ENCODE results near the gene FOXJ3. TPM values are rescaled to one million over a fixed set of nuclear protein-coding genes. Genes with fewer than 3 reads are reported as not detected.

FOXJ3 gene
- total and polyA plus RNA-seq, 9 donors, result 18.7 to 59.0 (median 49.4) TPM

GRCh38 chr1:42359466-42359865 is 24.4 kb upstream of the FOXJ3 start:
- Histone ChIP-seq H3K4me3 (no peak overlapping the region), H3K36me3 (no peaks in the 10 kb centered on the region), H3K27me3 (no peaks in the 10 kb centered on the region), H3K4me1 (ENCODE audit: insufficient read depth) (no peaks in the 10 kb centered on the region), H3K27ac (no peak overlapping the region), H3K9me3 (no peaks in the 10 kb centered on the region)
- DNase-seq, result no peak
- no peak for TF ChIP-seq CTCF (IDR thresholded peaks at IDR 0.05)
- no peak for TF ChIP-seq POLR2A (IDR thresholded peaks at IDR 0.05)
- no peak for TF ChIP-seq EP300 (IDR thresholded peaks at IDR 0.05)
- intact Hi-C loops (cut with DNase I), result no loop called here
- WGBS, 3 donors, result 57 to 86% (median 75%) methylated on average over 1 of the region's 1 CpG

- H3K4me1 ChIP-seq (ENCODE audit: insufficient read depth), result no peaks in the 10 kb centered on the region
- intact Hi-C loops (cut with DNase I), result no loop called here
- TF ChIP-seq POLR2A (IDR thresholded peaks at IDR 0.05), result no peak
- TF ChIP-seq EP300 (IDR thresholded peaks at IDR 0.05), result no peak
- TF ChIP-seq CTCF (IDR thresholded peaks at IDR 0.05), result no peak
- H3K27ac ChIP-seq, result no peak overlapping the region
- H3K27me3 ChIP-seq, result no peaks in the 10 kb centered on the region
- no peak for DNase-seq
- no peaks in the 10 kb centered on the region for H3K36me3 ChIP-seq
- no peaks in the 10 kb centered on the region for H3K9me3 ChIP-seq
- no peak overlapping the region for H3K4me3 ChIP-seq
- WGBS, 3 donors, result 84 to 90% (median 86%) methylated on average over 3 of the region's 3 CpGs
Observed at GRCh38 chr1:42358791-42359190, 23.8 kb upstream of the FOXJ3 start.

DNA sequence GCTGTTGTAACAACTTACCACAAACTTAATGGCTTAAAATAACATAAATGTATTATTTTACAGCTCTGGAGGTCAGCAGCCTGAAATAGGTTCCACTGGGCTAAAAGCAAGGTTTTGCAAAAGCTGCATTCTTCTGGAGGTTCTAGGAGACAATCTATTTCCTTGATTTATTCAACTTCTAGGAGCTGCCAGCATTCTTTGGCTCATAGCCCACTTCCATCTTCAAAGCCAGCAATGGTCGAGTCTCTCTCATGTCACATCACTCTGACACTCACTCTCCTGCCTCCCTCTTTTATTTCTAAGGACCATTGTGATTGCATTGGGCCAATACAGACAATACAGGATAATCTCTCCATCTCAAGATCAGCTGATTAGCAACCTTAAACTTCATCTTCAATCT is 15.1 kb upstream of the FOXJ3 start:
- H3K4me1 ChIP-seq (ENCODE audit: insufficient read depth), result no peaks in the 10 kb centered on the region
- intact Hi-C loops (cut with DNase I), result no loop called here
- no peak overlapping the region for H3K27ac ChIP-seq
- H3K9me3 ChIP-seq, result no peaks in the 10 kb centered on the region
- DNase-seq, result no peak
- no peaks in the 10 kb centered on the region for H3K27me3 ChIP-seq
- TF ChIP-seq POLR2A (IDR thresholded peaks at IDR 0.05) (no peak), CTCF (IDR thresholded peaks at IDR 0.05) (no peak), EP300 (IDR thresholded peaks at IDR 0.05) (no peak)
- H3K36me3 ChIP-seq, result no peaks in the 10 kb centered on the region
- H3K4me3 ChIP-seq, result no peak overlapping the region
- 0 to 3% (median 2%) methylated on average over 1 of the region's 1 CpG for WGBS, 3 donors

GRCh38 chr1:42348498-42348897 is 13.5 kb upstream of the FOXJ3 start:
- DNase-seq, result no peak
- no peaks in the 10 kb centered on the region for H3K4me1 ChIP-seq (ENCODE audit: insufficient read depth)
- intact Hi-C loops (cut with DNase I), result no loop called here
- no peaks in the 10 kb centered on the region for H3K9me3 ChIP-seq
- TF ChIP-seq POLR2A (IDR thresholded peaks at IDR 0.05) (no peak), EP300 (IDR thresholded peaks at IDR 0.05) (no peak), CTCF (IDR thresholded peaks at IDR 0.05) (no peak)
- H3K36me3 ChIP-seq, result no peaks in the 10 kb centered on the region
- no peaks in the 10 kb centered on the region for H3K27me3 ChIP-seq
- H3K27ac ChIP-seq, result no peak overlapping the region
- H3K4me3 ChIP-seq, result no peak overlapping the region

DNA sequence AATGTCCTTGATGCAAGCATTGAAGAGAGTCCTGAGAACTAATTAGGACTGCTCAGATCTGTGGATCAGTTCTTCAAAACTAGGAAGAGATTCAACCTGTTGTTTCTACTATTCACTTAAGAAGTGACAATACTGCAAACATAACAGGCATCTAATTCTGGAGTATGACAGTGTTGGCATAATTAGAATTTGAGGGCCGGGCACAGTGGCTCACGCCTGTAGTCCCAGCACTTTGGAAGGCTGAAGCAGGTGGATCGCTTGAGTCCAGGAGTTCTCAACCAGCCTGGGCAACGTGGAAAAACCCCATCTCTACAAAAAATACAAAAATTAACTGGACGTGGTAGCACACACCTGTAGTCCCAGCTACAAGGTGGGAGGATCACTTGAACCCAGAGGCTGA is 8.0 kb upstream of the FOXJ3 start:
- Histone ChIP-seq H3K36me3 (no peaks in the 10 kb centered on the region), H3K27ac (no peak overlapping the region), H3K4me3 (no peak overlapping the region), H3K9me3 (no peaks in the 10 kb centered on the region), H3K27me3 (no peaks in the 10 kb centered on the region), H3K4me1 (ENCODE audit: insufficient read depth) (no peaks in the 10 kb centered on the region)
- 69 to 76% (median 71%) methylated on average over 5 of the region's 5 CpGs for WGBS, 3 donors
- DNase-seq, result no peak
- intact Hi-C loops (cut with DNase I), result no loop called here
- TF ChIP-seq POLR2A (IDR thresholded peaks at IDR 0.05) (no peak), EP300 (IDR thresholded peaks at IDR 0.05) (no peak), CTCF (IDR thresholded peaks at IDR 0.05) (no peak)
